ENCODE measurements around the gene PITPNC1. TPM values are rescaled to one million over a fixed set of nuclear protein-coding genes. Genes with fewer than 3 reads are reported as not detected.
A peak's percentile ranks its signal among the peaks of the same experiment; 100 is the strongest.

The PITPNC1 gene
- total RNA-seq, 4 donors from 2014 or later: 8.0 to 20.4 (median 9.6) TPM

DNA sequence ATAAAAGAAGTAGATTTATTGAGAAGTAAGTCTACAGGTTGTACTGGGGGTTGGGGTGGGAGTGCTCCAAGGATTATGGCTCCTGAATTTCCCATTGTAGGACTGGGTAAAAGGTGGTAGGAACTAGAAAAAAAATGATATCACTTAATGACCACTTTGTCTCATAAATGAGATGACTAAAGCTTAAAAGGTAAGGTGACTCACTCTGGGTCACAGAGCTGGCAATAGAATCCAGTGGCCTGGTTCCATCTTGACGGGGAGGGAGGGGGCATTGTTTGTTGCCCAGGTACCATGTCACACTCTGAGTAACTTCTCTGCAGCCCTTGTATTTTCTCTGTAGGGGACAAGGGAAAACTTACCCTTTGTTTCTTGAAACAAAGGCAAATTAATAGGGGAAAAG is 126.1 kb downstream of the PITPNC1 start:
- DNase-seq (ENCODE audit: low spot score in 2 of 2): no peak
- no peaks in the 10 kb centered on the region for H3K4me1 ChIP-seq
- peaks cover 0 to 14% (median 0%) of the 10 kb centered on the region in 4 donors for H3K9me3 ChIP-seq
- 65 to 88% methylated on average over 1 of the region's 1 CpG for whole genome bisulfite sequencing, 2 donors
- no peaks in the 10 kb centered on the region for H3K36me3 ChIP-seq
- no peak overlapping the region for H3K27ac ChIP-seq
- no peak for TF ChIP-seq EP300 (IDR thresholded peaks at IDR 0.05)
- no peak for TF ChIP-seq POLR2A (IDR thresholded peaks at IDR 0.05)
- TF ChIP-seq, protein P1, sequence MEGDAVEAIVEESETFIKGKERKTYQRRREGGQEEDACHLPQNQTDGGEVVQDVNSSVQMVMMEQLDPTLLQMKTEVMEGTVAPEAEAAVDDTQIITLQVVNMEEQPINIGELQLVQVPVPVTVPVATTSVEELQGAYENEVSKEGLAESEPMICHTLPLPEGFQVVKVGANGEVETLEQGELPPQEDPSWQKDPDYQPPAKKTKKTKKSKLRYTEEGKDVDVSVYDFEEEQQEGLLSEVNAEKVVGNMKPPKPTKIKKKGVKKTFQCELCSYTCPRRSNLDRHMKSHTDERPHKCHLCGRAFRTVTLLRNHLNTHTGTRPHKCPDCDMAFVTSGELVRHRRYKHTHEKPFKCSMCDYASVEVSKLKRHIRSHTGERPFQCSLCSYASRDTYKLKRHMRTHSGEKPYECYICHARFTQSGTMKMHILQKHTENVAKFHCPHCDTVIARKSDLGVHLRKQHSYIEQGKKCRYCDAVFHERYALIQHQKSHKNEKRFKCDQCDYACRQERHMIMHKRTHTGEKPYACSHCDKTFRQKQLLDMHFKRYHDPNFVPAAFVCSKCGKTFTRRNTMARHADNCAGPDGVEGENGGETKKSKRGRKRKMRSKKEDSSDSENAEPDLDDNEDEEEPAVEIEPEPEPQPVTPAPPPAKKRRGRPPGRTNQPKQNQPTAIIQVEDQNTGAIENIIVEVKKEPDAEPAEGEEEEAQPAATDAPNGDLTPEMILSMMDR (IDR thresholded peaks at IDR 0.05): no peak
- no peak overlapping the region for H3K4me3 ChIP-seq
- H3K27me3 ChIP-seq: no peaks in the 10 kb centered on the region

DNA sequence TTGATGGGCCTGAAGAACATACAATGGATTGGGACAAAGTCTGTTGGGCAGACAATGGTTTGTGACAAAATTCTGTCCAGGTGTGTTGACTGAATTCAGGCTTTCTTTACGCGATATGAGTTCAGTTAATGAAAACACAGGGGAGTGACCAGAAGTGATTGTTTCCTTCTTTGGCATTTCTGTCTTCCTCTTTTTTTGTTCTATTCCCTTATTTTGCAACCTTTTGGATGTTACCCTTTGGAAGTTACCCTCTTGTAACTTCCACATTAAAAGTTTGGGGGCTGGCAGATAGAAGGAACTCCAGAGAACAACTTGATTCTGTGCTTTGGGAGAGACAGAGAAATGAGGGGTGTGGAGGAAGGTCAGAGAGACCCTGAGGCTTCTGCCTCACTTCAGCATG is 126.7 kb downstream of the PITPNC1 start:
- 56 to 59% methylated on average over 2 of the region's 2 CpGs for WGBS, 2 donors
- TF ChIP-seq EP300 (IDR thresholded peaks at IDR 0.05) (no peak), POLR2A (IDR thresholded peaks at IDR 0.05) (no peak)
- TF ChIP-seq, protein P1 (IDR thresholded peaks at IDR 0.05): no peak
- Histone ChIP-seq H3K27me3 (no peaks in the 10 kb centered on the region), H3K4me1 (no peaks in the 10 kb centered on the region), H3K27ac (no peak overlapping the region), H3K9me3 (peaks cover 0 to 17% (median 0%) of the 10 kb centered on the region in 4 donors), H3K36me3 (no peaks in the 10 kb centered on the region), H3K4me3 (no peak overlapping the region)
- DNase-seq (ENCODE audit: low spot score in 2 of 2): no peak

DNA sequence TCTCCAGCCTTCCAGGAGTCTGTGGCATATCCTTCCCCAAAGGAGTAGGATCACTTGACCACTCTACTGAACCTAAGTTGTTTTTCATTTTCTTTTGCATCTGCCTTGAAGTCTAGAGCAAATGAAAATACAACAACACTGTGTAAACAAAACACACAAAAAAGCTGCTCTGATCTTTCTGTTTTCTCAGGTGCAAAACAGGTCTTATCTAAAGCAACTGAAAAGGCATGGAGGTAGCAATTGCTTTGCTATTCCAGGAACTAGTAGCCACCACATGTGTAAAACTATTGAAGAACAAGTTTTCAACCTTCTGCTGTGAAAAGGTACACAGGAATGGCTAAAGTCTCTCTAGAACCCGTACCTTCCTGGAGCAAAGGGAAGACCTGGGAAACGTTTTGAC is 127.1 kb downstream of the PITPNC1 start:
- no peak for DNase-seq (ENCODE audit: low spot score in 2 of 2)
- TF ChIP-seq POLR2A (IDR thresholded peaks at IDR 0.05): no peak
- TF ChIP-seq, protein P1 (IDR thresholded peaks at IDR 0.05): no peak
- TF ChIP-seq EP300 (IDR thresholded peaks at IDR 0.05): no peak
- 57 to 63% methylated on average over 2 of the region's 2 CpGs for WGBS, 2 donors
- no peaks in the 10 kb centered on the region for H3K36me3 ChIP-seq
- peaks cover 0 to 17% (median 0%) of the 10 kb centered on the region in 4 donors for H3K9me3 ChIP-seq
- no peak overlapping the region for H3K27ac ChIP-seq
- H3K4me1 ChIP-seq: no peaks in the 10 kb centered on the region
- H3K27me3 ChIP-seq: no peaks in the 10 kb centered on the region
- no peak overlapping the region for H3K4me3 ChIP-seq

DNA sequence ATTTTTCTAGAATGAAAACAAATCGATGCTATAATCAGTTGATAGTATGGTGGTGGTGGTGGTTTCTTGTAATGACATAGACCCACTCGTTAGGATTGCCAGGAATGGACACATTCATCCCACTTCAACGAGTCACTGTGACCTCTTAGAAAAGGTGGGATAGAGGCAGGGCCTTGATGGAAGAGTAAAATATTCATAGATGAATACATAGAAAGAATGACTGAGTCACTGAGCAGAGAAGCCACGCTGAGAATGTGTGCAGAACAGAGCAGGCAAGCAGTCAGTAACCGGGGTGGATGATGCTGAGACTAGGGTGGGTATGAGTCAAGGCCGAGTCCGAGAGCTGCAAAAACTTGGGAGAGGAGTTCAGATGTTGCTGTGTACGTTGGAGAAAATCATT is 129.9 kb downstream of the PITPNC1 start:
- Histone ChIP-seq H3K9me3 (peaks cover 0 to 17% (median 0%) of the 10 kb centered on the region in 4 donors), H3K27me3 (no peaks in the 10 kb centered on the region), H3K27ac (no peak overlapping the region), H3K4me1 (peaks cover 0 to 12% (median 0%) of the 10 kb centered on the region in 4 donors), H3K36me3 (no peaks in the 10 kb centered on the region), H3K4me3 (no peak overlapping the region)
- 89 to 90% methylated on average over 8 of the region's 8 CpGs for WGBS, 2 donors
- TF ChIP-seq, protein P1 (IDR thresholded peaks at IDR 0.05): no peak
- TF ChIP-seq POLR2A (IDR thresholded peaks at IDR 0.05): no peak
- no peak for TF ChIP-seq EP300 (IDR thresholded peaks at IDR 0.05)
- no peak for DNase-seq (ENCODE audit: low spot score in 2 of 2)

DNA sequence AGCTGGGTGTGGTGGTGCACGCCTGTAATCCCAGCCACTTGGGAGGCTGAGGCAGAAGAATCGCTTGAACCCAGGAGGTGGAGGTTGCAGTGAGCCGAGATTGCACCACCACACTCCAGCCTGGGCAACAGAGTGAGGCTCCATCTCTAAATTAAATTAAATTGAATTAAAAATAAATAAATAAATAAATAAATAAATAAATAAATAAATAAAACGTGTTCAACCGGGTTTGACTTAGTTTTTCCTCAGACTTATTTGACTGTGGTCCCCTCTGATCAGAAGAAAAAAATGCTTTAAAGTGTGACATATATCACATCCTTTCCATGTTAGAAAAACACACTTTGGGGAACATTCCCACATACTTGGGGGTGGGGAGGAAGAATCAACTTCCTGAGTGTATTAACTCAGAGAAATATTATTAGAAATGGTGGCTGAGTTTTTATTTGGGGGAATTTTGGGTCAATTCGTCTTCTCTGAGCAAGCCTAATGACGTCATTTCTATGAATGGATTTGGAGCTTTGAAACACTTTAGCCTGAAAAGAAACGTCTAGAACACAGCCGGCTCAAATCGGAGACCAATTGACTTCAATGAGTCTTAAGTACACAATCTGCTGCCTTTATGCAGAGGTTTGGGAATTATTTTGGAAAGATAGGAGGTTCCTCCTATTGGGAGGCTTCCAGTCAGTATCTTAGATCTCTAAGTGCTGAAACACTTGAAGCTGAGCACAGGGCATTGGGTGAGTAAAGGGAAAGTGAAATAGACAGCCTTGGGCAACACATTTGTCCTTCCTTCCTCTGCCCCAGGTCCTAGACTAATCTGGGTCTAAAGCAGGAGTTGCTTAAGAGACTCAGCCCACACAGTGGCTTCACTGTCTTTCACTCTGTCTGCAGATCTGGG is 132.6 kb downstream of the PITPNC1 start:
- WGBS, 2 donors: 57 to 64% methylated on average over 10 of the region's 10 CpGs
- H3K4me3 ChIP-seq: no peak overlapping the region

More for the DNA sequence above, 132.6 kb downstream of the PITPNC1 start:
- H3K27ac ChIP-seq: peak overlapping the region in 3 of 4 donors; percentile 4 to 40 (median 25)
- H3K36me3 ChIP-seq: no peaks in the 10 kb centered on the region
- TF ChIP-seq, protein P1 (IDR thresholded peaks at IDR 0.05): no peak
- peak in 1 of 2 donors; percentile 33 for TF ChIP-seq EP300 (IDR thresholded peaks at IDR 0.05)
- H3K27me3 ChIP-seq: no peaks in the 10 kb centered on the region
- peaks cover 0 to 12% (median 0%) of the 10 kb centered on the region in 4 donors for H3K4me1 ChIP-seq
- peaks cover 0 to 17% (median 0%) of the 10 kb centered on the region in 4 donors for H3K9me3 ChIP-seq
- DNase-seq (ENCODE audit: low spot score in 2 of 2): no peak

Measured in tibial nerve (tissue), 4 donors.